ENCODE results near the gene RNF25.

RNF25 gene

GRCh38 chr2:218679119-218679518 is 7.3 kb upstream of the RNF25 start:
- no peak for DNase-seq

- no peak for DNase-seq
Observed at GRCh38 chr2:218671097-218671653, 627 bp downstream of the RNF25 start.

GRCh38 chr2:218664653-218665052 is 7.1 kb downstream of the RNF25 start:
- DNase-seq = no peak

GRCh38 chr2:218663901-218664300 is 7.9 kb downstream of the RNF25 start:
- DNase-seq = no peak

- DNase-seq = no peak
Observed at GRCh38 chr2:218662827-218663226, 9.0 kb downstream of the RNF25 start.

- no peak for DNase-seq
Observed at GRCh38 chr2:218662377-218662776, 9.4 kb downstream of the RNF25 start.

- no peak for DNase-seq
Observed at GRCh38 chr2:218659988-218660358, 11.8 kb downstream of the RNF25 start.

- peak; percentile 82 for DNase-seq
Observed at GRCh38 chr2:218659258-218659987, 12.4 kb downstream of the RNF25 start, which contains the start of the genes BCS1L and ZNF142. BCS1L (plus strand) TSS chr2:218659683; CDS start chr2:218660988, 1,305 bp downstream. ZNF142 (minus strand) TSS chr2:218659623; CDS start chr2:218656429, 3,194 bp downstream.

GRCh38 chr2:218658671-218659257 is 13.0 kb downstream of the RNF25 start:
- DNase-seq = no peak

- DNase-seq = no peak
Observed at GRCh38 chr2:218655751-218656150, 16.1 kb downstream of the RNF25 start.

GRCh38 chr2:218648787-218649100 is 23.1 kb downstream of the RNF25 start:
- DNase-seq = no peak

GRCh38 chr2:218648088-218648786 is 23.6 kb downstream of the RNF25 start:
- no peak for DNase-seq

GRCh38 chr2:218645126-218645525 is 26.7 kb downstream of the RNF25 start:
- DNase-seq = no peak

- DNase-seq = no peak
Observed at GRCh38 chr2:218644721-218645120, 27.1 kb downstream of the RNF25 start.

- no peak for DNase-seq
Observed at GRCh38 chr2:218643751-218644310, 28.0 kb downstream of the RNF25 start.

- no peak for DNase-seq
Observed at GRCh38 chr2:218642786-218643185, 29.0 kb downstream of the RNF25 start.

GRCh38 chr2:218642121-218642656 is 29.6 kb downstream of the RNF25 start:
- no peak for DNase-seq

GRCh38 chr2:218638372-218638771 is 33.4 kb downstream of the RNF25 start:
- DNase-seq = no peak

- no peak for DNase-seq
Observed at GRCh38 chr2:218635719-218636118, 36.1 kb downstream of the RNF25 start.

- DNase-seq = no peak
Observed at GRCh38 chr2:218631837-218632236, 40.0 kb downstream of the RNF25 start.

GRCh38 chr2:218627939-218628338 is 43.9 kb downstream of the RNF25 start:
- no peak for DNase-seq

- no peak for DNase-seq
Observed at GRCh38 chr2:218626369-218626768, 45.4 kb downstream of the RNF25 start.

GRCh38 chr2:218623366-218623705 is 48.5 kb downstream of the RNF25 start:
- DNase-seq = no peak
